Testis (tissue), 2 donors: ENCODE results near the gene SERPINB8.

Experiments
- CTCF ChIP-seq, 3 experiments: fragments of 450-650 bp in 2 of 3; fragments of 200-600 bp in 1 of 3; sonication (generic) in 1 of 3; IDR thresholded peaks; one replicate each; pipeline ENCODE4 v1.5.1; 2016 to 2019; ENCODE audit warnings: antibody characterized with exemption in 3 of 3, mild to moderate bottlenecking in 2 of 3, moderate library complexity in 1 of 3
- POLR2A ChIP-seq: fragments of 450-650 bp; IDR thresholded peaks from one replicate; pipeline ENCODE4 v1.6.1; 2017; ENCODE audit warnings: antibody characterized with exemption, mild to moderate bottlenecking, moderate library complexity

GRCh38 chr18:63972002-63972376 is 2.1 kb downstream of the SERPINB8 start:
- TF ChIP-seq CTCF (IDR thresholded peaks at IDR 0.05) (no peak), POLR2A (no peak)
